HG03066 (cell line): ENCODE results near the gene SPRED3.

Experiments
- ATAC-seq: cut with Tn5 transposase; IDR thresholded peaks from one replicate; pipeline ENCODE4 v1.9.1; 2021; ENCODE audit warnings: low read depth; ENCODE audit not compliant: unreplicated experiment

Gene SPRED3

GRCh38 chr19:38442736-38443135, 54.2 kb downstream of the SPRED3 start:
- ATAC-seq: no peak

GRCh38 chr19:38443458-38443999, 55.0 kb downstream of the SPRED3 start:
- ATAC-seq: no peak

- no peak for ATAC-seq
Observed at GRCh38 chr19:38444026-38444425, 55.5 kb downstream of the SPRED3 start.

- ATAC-seq: no peak
Observed at GRCh38 chr19:38445362-38445761, 56.9 kb downstream of the SPRED3 start.

- ATAC-seq: no peak
Observed at GRCh38 chr19:38448225-38448624, 59.7 kb downstream of the SPRED3 start.
